Muscle of leg (tissue), 11 donors: ENCODE results near the gene CD40. TPM values are rescaled to one million over a fixed set of nuclear protein-coding genes. Genes with fewer than 3 reads are reported as not detected.
A peak's percentile ranks its signal among the peaks of the same experiment; 100 is the strongest.
"Not testable (repeated sequence)": the region's sequence is repeated elsewhere in the genome, so short reads cannot be mapped to it uniquely, and the experiment has no call there.

ENCODE experiments used
- DNase-seq: peaks from one replicate; pipeline ENCODE4 v3.0.0; 2013
- H3K27ac ChIP-seq: one replicate; pipeline ENCODE4 v1.5.1; 2013; ENCODE audit warnings: mild to moderate bottlenecking, low read length, control low read depth
- H3K27me3 ChIP-seq: one replicate; pipeline ENCODE4 v1.6.1; 2013; ENCODE audit warnings: low read length; ENCODE audit not compliant: control insufficient read depth, insufficient read depth
- H3K36me3 ChIP-seq: one replicate; pipeline ENCODE4 v1.6.1; 2013; ENCODE audit warnings: low read length; ENCODE audit not compliant: control insufficient read depth, insufficient read depth
- H3K4me1 ChIP-seq: one replicate; pipeline ENCODE4 v1.6.1; 2013; ENCODE audit warnings: low read length; ENCODE audit not compliant: control insufficient read depth, insufficient read depth
- H3K4me3 ChIP-seq: one replicate; pipeline ENCODE4 v1.5.1; 2013; ENCODE audit warnings: low read length, control low read depth
- H3K9me3 ChIP-seq: replicated peaks from 2 replicates; pipeline ENCODE4 v1.6.1; 2013; ENCODE audit warnings: low read depth, low read length; ENCODE audit not compliant: control insufficient read depth
- WGBS: methylation state at CpG from one replicate; pipeline ENCODE4 v1.1.5; 2013; ENCODE audit warnings: missing lambda C conversion rate; ENCODE audit not compliant: insufficient coverage; 5-methylcytosine and 5-hydroxymethylcytosine counted together
- polyA plus RNA-seq, 8 donors: library from polyadenylated mRNA; unstranded; fragments of 120-200 nt; gene quantifications; one replicate each; pipeline versions ENCODE4 v1.2.1 to v1.2.3, GENCODE V29; 2013; ENCODE audit warnings: inconsistent platforms in 1 of 8, low replicate concordance in 1 of 8; ENCODE audit not compliant: insufficient read length in 8 of 8, insufficient read depth in 1 of 8
- total RNA-seq: library from RNA; stranded (reverse); fragments of 120-200 nt; gene quantifications from one replicate; pipeline ENCODE4 v1.2.4, GENCODE V29; 2013

Gene CD40
- total and polyA plus RNA-seq, 9 donors: 5.2 to 7.5 (median 6.0) TPM

GRCh38 chr20:46091622-46092535, 26.2 kb upstream of the CD40 start:
- 95% methylated on average over 45 of the region's 52 CpGs for WGBS
- not testable (repeated sequence) for H3K36me3 ChIP-seq, H3K9me3 ChIP-seq, H3K4me3 ChIP-seq, DNase-seq, H3K4me1 ChIP-seq, H3K27me3 ChIP-seq, H3K27ac ChIP-seq

- peaks cover 2% of the 10 kb centered on the region for H3K4me1 ChIP-seq
- H3K36me3 ChIP-seq: no peaks in the 10 kb centered on the region
- 54% methylated on average over 2 of the region's 2 CpGs for WGBS
- H3K4me3 ChIP-seq: no peak overlapping the region
- peaks cover 10% of the 10 kb centered on the region for H3K27me3 ChIP-seq
- DNase-seq: no peak
- no peaks in the 10 kb centered on the region for H3K9me3 ChIP-seq
- H3K27ac ChIP-seq: no peak overlapping the region
Observed at GRCh38 chr20:46093531-46093930, 24.6 kb upstream of the CD40 start.

- no peak overlapping the region for H3K4me3 ChIP-seq
- WGBS: 33% methylated on average over 39 of the region's 48 CpGs
Observed at GRCh38 chr20:46099491-46100287, 18.4 kb upstream of the CD40 start.

GRCh38 chr20:46100444-46100843, 17.7 kb upstream of the CD40 start:
- H3K27ac ChIP-seq, DNase-seq, H3K4me3 ChIP-seq, H3K4me1 ChIP-seq, H3K9me3 ChIP-seq, H3K36me3 ChIP-seq: not testable (repeated sequence)
- WGBS: 73% methylated on average over 5 of the region's 7 CpGs
- peaks cover 44% of the 10 kb centered on the region for H3K27me3 ChIP-seq

More at GRCh38 chr20:46099491-46100287, 18.4 kb upstream of the CD40 start:
- no peak for DNase-seq
- H3K4me1 ChIP-seq: no peaks in the 10 kb centered on the region
- no peaks in the 10 kb centered on the region for H3K36me3 ChIP-seq
- no peak overlapping the region for H3K27ac ChIP-seq
- H3K27me3 ChIP-seq: peaks cover 44% of the 10 kb centered on the region
- no peaks in the 10 kb centered on the region for H3K9me3 ChIP-seq

GRCh38 chr20:46100988-46101387, 17.1 kb upstream of the CD40 start:
- H3K4me1 ChIP-seq: no peaks in the 10 kb centered on the region
- WGBS: 40% methylated on average over 2 of the region's 5 CpGs
- H3K36me3 ChIP-seq: no peaks in the 10 kb centered on the region
- no peak overlapping the region for H3K27ac ChIP-seq
- peaks cover 44% of the 10 kb centered on the region for H3K27me3 ChIP-seq
- H3K4me3 ChIP-seq: no peak overlapping the region
- DNase-seq: no peak
- no peaks in the 10 kb centered on the region for H3K9me3 ChIP-seq

GRCh38 chr20:46101957-46102356, 16.2 kb upstream of the CD40 start:
- DNase-seq: no peak
- no peak overlapping the region for H3K4me3 ChIP-seq
- no CpG with 5 or more reads among the region's 3 CpGs for WGBS
- H3K9me3 ChIP-seq: no peaks in the 10 kb centered on the region
- H3K27ac ChIP-seq: no peak overlapping the region
- H3K4me1 ChIP-seq: no peaks in the 10 kb centered on the region
- no peaks in the 10 kb centered on the region for H3K36me3 ChIP-seq
- H3K27me3 ChIP-seq: peaks cover 42% of the 10 kb centered on the region

GRCh38 chr20:46102940-46103339, 15.2 kb upstream of the CD40 start:
- H3K27ac ChIP-seq: no peak overlapping the region
- no CpG with 5 or more reads among the region's 3 CpGs for WGBS

GRCh38 chr20:46104262-46104661, 13.9 kb upstream of the CD40 start:
- H3K27me3 ChIP-seq: peaks cover 37% of the 10 kb centered on the region
- 79% methylated on average over 2 of the region's 3 CpGs for WGBS

More at GRCh38 chr20:46102940-46103339, 15.2 kb upstream of the CD40 start:
- no peaks in the 10 kb centered on the region for H3K4me1 ChIP-seq
- H3K27me3 ChIP-seq: peaks cover 36% of the 10 kb centered on the region
- no peak overlapping the region for H3K4me3 ChIP-seq
- H3K9me3 ChIP-seq: no peaks in the 10 kb centered on the region
- no peak for DNase-seq
- no peaks in the 10 kb centered on the region for H3K36me3 ChIP-seq

GRCh38 chr20:46107061-46107460, 11.1 kb upstream of the CD40 start:
- H3K27me3 ChIP-seq: peaks cover 16% of the 10 kb centered on the region
- 92% methylated on average over 2 of the region's 6 CpGs for WGBS

More at GRCh38 chr20:46104262-46104661, 13.9 kb upstream of the CD40 start:
- Histone ChIP-seq H3K4me3 (no peak overlapping the region), H3K9me3 (no peaks in the 10 kb centered on the region), H3K4me1 (no peaks in the 10 kb centered on the region), H3K36me3 (no peaks in the 10 kb centered on the region), H3K27ac (no peak overlapping the region)
- DNase-seq: no peak

GRCh38 chr20:46108435-46108841, 9.7 kb upstream of the CD40 start:
- WGBS: 85% methylated on average over 3 of the region's 5 CpGs
- DNase-seq: peak; percentile 22
- H3K9me3 ChIP-seq: no peaks in the 10 kb centered on the region
- peaks cover 14% of the 10 kb centered on the region for H3K27me3 ChIP-seq
- no peaks in the 10 kb centered on the region for H3K36me3 ChIP-seq
- H3K4me3 ChIP-seq: no peak overlapping the region
- H3K4me1 ChIP-seq: no peaks in the 10 kb centered on the region
- H3K27ac ChIP-seq: no peak overlapping the region

More at GRCh38 chr20:46107061-46107460, 11.1 kb upstream of the CD40 start:
- no peak overlapping the region for H3K4me3 ChIP-seq
- no peak overlapping the region for H3K27ac ChIP-seq
- H3K36me3 ChIP-seq: no peaks in the 10 kb centered on the region
- H3K9me3 ChIP-seq: no peaks in the 10 kb centered on the region
- DNase-seq: no peak
- H3K4me1 ChIP-seq: no peaks in the 10 kb centered on the region
